HCT116 (cell line): ENCODE measurements around the gene CAV2. TPM values are rescaled to one million over a fixed set of nuclear protein-coding genes. Genes with fewer than 3 reads are reported as not detected.
A peak's percentile ranks its signal among the peaks of the same experiment; 100 is the strongest.

Source experiments
- ATAC-seq: fragments of 200-7000 bp; cut with Tn5 transposase; 2 replicates; pipeline ENCODE4 v1.9.1; 2020; ENCODE audit warnings: mild to moderate bottlenecking, moderate library complexity
- BruUV-seq: library from RNA; stranded (reverse); fragments of 400-500 nt; replicated peaks from 2 replicates; lab custom pipeline; 2021; lab: Mats Ljungman, UMichigan
- CTCF ChIA-PET: fragments of 300-600 bp; sonication (Branson Sonifier 250); formaldehyde crosslinking; loops from one replicate; lab custom pipeline; 2021; ENCODE audit warnings: antibody characterized with exemption; lab: Charles Lee
- POLR2A ChIA-PET: fragments of 300-600, 350-600 bp; sonication (Branson Sonifier 250); formaldehyde crosslinking; loops from one replicate; lab custom pipeline; 2021; ENCODE audit warnings: antibody characterized with exemption; lab: Charles Lee
- RAD21 ChIA-PET, 2 experiments: fragments of 300-600 bp; sonication (Branson Sonifier 250); formaldehyde crosslinking; loops; one replicate each; lab custom pipeline; 2023; ENCODE audit warnings: low total read pairs in 2 of 2; ENCODE audit not compliant: uncharacterized antibody in 2 of 2, unreplicated experiment in 2 of 2, low non-redundant PET in 1 of 2; lab: Charles Lee
- DNase-seq: peaks from one replicate; pipeline ENCODE4 v3.0.0-alpha.2; 2010; ENCODE audit warnings: low read depth, low spot score
- H2AFZ ChIP-seq: fragments of 200-600 bp; shearing (Covaris generic), sonication (generic); 2 replicates; pipeline ENCODE4 v1.6.1; 2017; ENCODE audit warnings: low read depth, mixed run types, mixed read lengths, antibody characterized with exemption, low read length; ENCODE audit not compliant: poor library complexity, severe bottlenecking
- H3K27ac ChIP-seq: 2 replicates; pipeline ENCODE4 v1.5.1; 2012; ENCODE audit warnings: low read depth, low read length
- H3K27me3 ChIP-seq: fragments of 200-600 bp; sonication (generic); 2 replicates; pipeline ENCODE4 v1.6.1; 2016; ENCODE audit warnings: mixed run types, low read length, mixed read lengths; ENCODE audit not compliant: insufficient read depth
- H3K36me3 ChIP-seq, 2 experiments: fragments of 200-500 bp in 1 of 2; fragments of 200-600 bp in 1 of 2; sonication (Bioruptor generic) in 1 of 2; sonication (generic) in 1 of 2; 2 replicates each; pipeline versions ENCODE4 v1.5.1 to v1.6.1; 2014 to 2016; ENCODE audit warnings: low read length in 2 of 2, inconsistent platforms in 1 of 2, mixed read lengths in 1 of 2, mixed run types in 1 of 2; ENCODE audit not compliant: insufficient read depth in 2 of 2, control insufficient read depth in 1 of 2
- H3K4me1 ChIP-seq, 2 experiments: fragments of 200-600 bp in 1 of 2; sonication (generic) in 1 of 2; 2 replicates each; pipeline versions ENCODE4 v1.5.1 to v1.6.1; 2012 to 2017; ENCODE audit warnings: low read length in 2 of 2, inconsistent platforms in 1 of 2, mild to moderate bottlenecking in 1 of 2, mixed read lengths in 1 of 2, mixed run types in 1 of 2, moderate library complexity in 1 of 2; ENCODE audit not compliant: insufficient read depth in 2 of 2, control insufficient read depth in 1 of 2
- H3K4me2 ChIP-seq: fragments of 200-600 bp; sonication (generic); 2 replicates; pipeline ENCODE4 v1.6.1; 2017; ENCODE audit warnings: mixed run types, low read length, mixed read lengths
- H3K4me3 ChIP-seq, 2 experiments: fragments of 200-600 bp in 1 of 2; sonication (generic) in 1 of 2; replicated peaks in 1 of 2; 2 replicates each; pipeline ENCODE4 v1.5.1; 2011 to 2016; ENCODE audit warnings: low read length in 2 of 2, control low read depth in 1 of 2, low read depth in 1 of 2, mild to moderate bottlenecking in 1 of 2, mixed read lengths in 1 of 2, mixed run types in 1 of 2
- H3K79me2 ChIP-seq: fragments of 200-600 bp; sonication (generic); 2 replicates; pipeline ENCODE4 v1.6.1; 2017; ENCODE audit warnings: mild to moderate bottlenecking, mixed run types, low read length, moderate library complexity, mixed read lengths; ENCODE audit not compliant: insufficient read depth
- H3K9ac ChIP-seq: fragments of 200-600 bp; sonication (generic); 2 replicates; pipeline ENCODE4 v1.6.1; 2016; ENCODE audit warnings: low read length, mixed read lengths
- H3K9me2 ChIP-seq: fragments of 200-600 bp; sonication (generic), shearing (Covaris generic); 2 replicates; pipeline ENCODE4 v1.6.1; 2017; ENCODE audit warnings: mixed run types, mild to moderate bottlenecking, moderate library complexity; ENCODE audit not compliant: insufficient read depth
- H3K9me3 ChIP-seq, 2 experiments: fragments of 200-500 bp in 1 of 2; fragments of 200-600 bp in 1 of 2; sonication (Bioruptor generic) in 1 of 2; sonication (generic) in 1 of 2; 2 replicates each; pipeline ENCODE4 v1.6.1; 2014 to 2017; ENCODE audit warnings: low read length in 2 of 2, mixed read lengths in 2 of 2, inconsistent platforms in 1 of 2, low read depth in 1 of 2, mild to moderate bottlenecking in 1 of 2, mixed run types in 1 of 2, moderate library complexity in 1 of 2; ENCODE audit not compliant: control insufficient read depth in 1 of 2, insufficient read depth in 1 of 2
- H4K20me1 ChIP-seq: fragments of 200-600 bp; sonication (generic), shearing (Covaris generic); 2 replicates; pipeline ENCODE4 v1.6.1; 2017; ENCODE audit warnings: mixed run types, mild to moderate bottlenecking, moderate library complexity; ENCODE audit not compliant: insufficient read depth
- EGR1 ChIP-seq: IDR thresholded peaks from 2 replicates; pipeline ENCODE4 v1.6.1; 2012; ENCODE audit warnings: low read depth
- ELF1 ChIP-seq: IDR thresholded peaks from 2 replicates; pipeline ENCODE4 v1.6.1; 2012; ENCODE audit warnings: low read depth, borderline replicate concordance
- EZH2 ChIP-seq: fragments of 200-600 bp; sonication (generic); IDR thresholded peaks from 2 replicates; pipeline ENCODE4 v1.6.1; 2017; ENCODE audit warnings: antibody characterized with exemption, mixed run types
- FOSL1 ChIP-seq: IDR thresholded peaks from 2 replicates; pipeline ENCODE4 v1.6.1; 2012; ENCODE audit warnings: low read depth
- RAD21 ChIP-seq: IDR thresholded peaks from 2 replicates; pipeline ENCODE4 v1.6.1; 2012; ENCODE audit warnings: low read depth, mild to moderate bottlenecking
- SIN3A ChIP-seq: IDR thresholded peaks from 2 replicates; pipeline ENCODE4 v1.6.1; 2012; ENCODE audit warnings: low read depth
- SP1 ChIP-seq: IDR thresholded peaks from 2 replicates; pipeline ENCODE4 v1.6.1; 2012; ENCODE audit warnings: low read depth
- SRF ChIP-seq: IDR thresholded peaks from 2 replicates; pipeline ENCODE4 v1.6.1; 2012; ENCODE audit warnings: low read depth
- ZFX ChIP-seq: fragments of 450-650 bp; IDR thresholded peaks from 2 replicates; pipeline ENCODE4 v1.6.1; 2017
- ZNF274 ChIP-seq: fragments of 200-500 bp; sonication (Bioruptor generic); IDR thresholded peaks from 2 replicates; pipeline ENCODE4 v1.6.1; 2014; ENCODE audit warnings: mild to moderate bottlenecking, low read depth, low read length, inconsistent platforms
- intact Hi-C: fragments of 100-400 bp; cut with micrococcal nuclease; formaldehyde crosslinking; loops from 2 replicates; pipeline ENCODE4 v1.10.0; 2022
- total RNA-seq: library from RNA; stranded (reverse); gene quantifications from one replicate; pipeline ENCODE4 v1.2.1, GENCODE V29; 2021; ENCODE audit not compliant: unreplicated experiment
- TF ChIP-seq, protein P1 (sequence below): IDR thresholded peaks from 2 replicates; pipeline ENCODE4 v1.6.1; 2012
- TF ChIP-seq, protein P2 (sequence below): IDR thresholded peaks from 2 replicates; pipeline ENCODE4 v1.6.1; 2012

The CAV2 gene
- total RNA-seq, 1 experiment from 2014 or later = 157 TPM

DNA sequence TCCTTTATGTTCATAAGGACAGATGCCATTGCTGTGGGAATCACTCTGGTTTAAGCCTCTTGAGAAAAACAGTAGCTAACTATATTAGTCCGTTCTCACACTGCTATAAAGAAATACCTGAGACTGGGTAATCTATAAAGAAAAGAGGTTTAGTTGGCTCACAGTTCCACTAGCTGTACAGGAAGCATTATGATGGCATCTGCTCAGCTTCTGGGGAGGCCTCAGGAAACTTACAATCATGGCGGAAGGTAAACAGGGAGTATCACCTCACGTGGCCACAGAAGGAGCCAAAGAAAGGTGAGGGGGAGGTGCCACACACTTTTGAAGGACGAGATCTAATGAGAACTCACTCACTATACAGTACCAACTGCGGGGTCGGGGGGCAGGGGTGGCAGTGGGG, 2.9 kb upstream of the CAV2 start:
- Histone ChIP-seq H3K27me3 (no peaks in the 10 kb centered on the region), H3K4me3 (no peak overlapping the region), H2AFZ (no peak overlapping the region), H3K9me3 (peaks cover 0 to 7% of the 10 kb centered on the region in 2 experiments; a peak in 1 of 4 replicates), H3K4me1 (peaks cover 17 to 55% of the 10 kb centered on the region in 2 experiments), H3K9ac (no peak overlapping the region), H3K4me2 (no peak overlapping the region), H3K36me3 (peaks cover 0 to 15% of the 10 kb centered on the region in 2 experiments; a peak in 2 of 4 replicates), H3K9me2 (no peaks in the 10 kb centered on the region), H4K20me1 (no peaks in the 10 kb centered on the region), H3K27ac (no peak overlapping the region), H3K79me2 (peaks cover 21% of the 10 kb centered on the region)
- no peak for TF ChIP-seq ZNF274
- no peak for TF ChIP-seq FOSL1
- TF ChIP-seq RAD21 = no peak
- TF ChIP-seq SRF = no peak
- intact Hi-C loops = no loop called here
- no peak for ATAC-seq
- ChIA-PET CTCF (interaction anchor here (1.1 kb wide), 1 partner anchor 30 kb away, joined by 3 read pairs; no protein-coding TSS in a partner anchor), POLR2A (no interaction called here), RAD21 (no interaction called here)
- DNase-seq = no peak
- no TSS peak for BruUV-seq

DNA sequence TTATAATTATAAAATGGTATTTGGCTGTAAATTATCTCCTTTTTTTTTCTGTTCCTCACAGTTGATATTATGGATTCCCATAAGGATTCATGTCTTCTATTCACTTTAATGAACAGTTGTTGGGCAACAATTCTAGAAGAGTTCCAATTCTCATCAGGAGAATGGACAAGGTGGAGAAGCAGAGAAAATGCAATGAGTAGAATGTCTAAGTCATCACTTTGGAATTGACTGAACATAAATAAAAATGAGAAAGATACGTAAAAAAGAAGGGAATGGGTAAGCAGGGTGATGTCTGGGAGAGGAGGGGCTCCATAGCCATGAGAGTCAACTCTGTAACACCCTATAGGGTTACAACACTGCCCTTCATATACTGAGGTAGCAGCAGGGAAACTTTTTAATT, 1.8 kb upstream of the CAV2 start:
- BruUV-seq = no TSS peak
- Histone ChIP-seq H3K27ac (peak overlapping the region; percentile 98; the same call in 1 of the 2 replicates), H2AFZ (no peak overlapping the region), H3K4me3 (no peak overlapping the region), H3K9me3 (peaks cover 0 to 7% of the 10 kb centered on the region in 2 experiments; a peak in 1 of 4 replicates), H4K20me1 (no peaks in the 10 kb centered on the region), H3K27me3 (no peaks in the 10 kb centered on the region), H3K36me3 (peaks cover 0 to 24% of the 10 kb centered on the region in 2 experiments; a peak in 2 of 4 replicates), H3K9me2 (no peaks in the 10 kb centered on the region), H3K9ac (no peak overlapping the region), H3K4me2 (peak overlapping the region; percentile 87), H3K4me1 (peaks cover 23 to 57% of the 10 kb centered on the region in 2 experiments), H3K79me2 (peaks cover 31% of the 10 kb centered on the region)
- no peak for ATAC-seq
- no peak for DNase-seq
- ChIA-PET CTCF (no interaction called here), POLR2A (no interaction called here), RAD21 (no interaction called here)
- intact Hi-C loops = no loop called here
- TF ChIP-seq, protein P1, sequence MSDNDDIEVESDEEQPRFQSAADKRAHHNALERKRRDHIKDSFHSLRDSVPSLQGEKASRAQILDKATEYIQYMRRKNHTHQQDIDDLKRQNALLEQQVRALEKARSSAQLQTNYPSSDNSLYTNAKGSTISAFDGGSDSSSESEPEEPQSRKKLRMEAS = no peak
- no peak for TF ChIP-seq SP1
- no peak for TF ChIP-seq RAD21
- TF ChIP-seq, protein P2, sequence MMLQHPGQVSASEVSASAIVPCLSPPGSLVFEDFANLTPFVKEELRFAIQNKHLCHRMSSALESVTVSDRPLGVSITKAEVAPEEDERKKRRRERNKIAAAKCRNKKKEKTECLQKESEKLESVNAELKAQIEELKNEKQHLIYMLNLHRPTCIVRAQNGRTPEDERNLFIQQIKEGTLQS = no peak
- no peak for TF ChIP-seq ZFX
- TF ChIP-seq EGR1 = no peak
- no peak for TF ChIP-seq ELF1
- no peak for TF ChIP-seq ZNF274
- no peak for TF ChIP-seq EZH2
- no peak for TF ChIP-seq SIN3A
